CD14-positive monocyte (primary cell): ENCODE measurements around the gene AP1G2. TPM values are rescaled to one million over a fixed set of nuclear protein-coding genes. Genes with fewer than 3 reads are reported as not detected.

Experiments
- DNase-seq, 3 donors: peaks; one replicate each; pipeline ENCODE4 v3.0.0-alpha.2; 2011 to 2022
- H2AFZ ChIP-seq: 2 replicates; pipeline ENCODE4 v1.6.0; 2012; ENCODE audit warnings: mild to moderate bottlenecking, low read depth, low read length, inconsistent platforms; ENCODE audit not compliant: insufficient read depth, poor library complexity, severe bottlenecking
- H3K27ac ChIP-seq, 2 donors: 1 replicate in 1 of 2; 2 replicates in 1 of 2; pipeline ENCODE4 v1.5.1; 2012 to 2013; ENCODE audit warnings: low read length in 2 of 2, control low read depth in 1 of 2, inconsistent platforms in 1 of 2, low read depth in 1 of 2, mild to moderate bottlenecking in 1 of 2
- H3K27me3 ChIP-seq, 2 donors: one replicate each; pipeline versions ENCODE4 v1.6.0 to v1.6.1; 2011 to 2013; ENCODE audit warnings: low read length in 2 of 2; ENCODE audit not compliant: control insufficient read depth in 2 of 2, insufficient read depth in 2 of 2
- H3K36me3 ChIP-seq, 2 donors: replicated peaks in 1 of 2; 1 replicate in 1 of 2; 2 replicates in 1 of 2; pipeline versions ENCODE4 v1.5.1 to v1.6.1; 2012 to 2013; ENCODE audit warnings: low read length in 2 of 2, control low read depth in 1 of 2, inconsistent platforms in 1 of 2, mild to moderate bottlenecking in 1 of 2; ENCODE audit not compliant: insufficient read depth in 2 of 2, control insufficient read depth in 1 of 2
- H3K4me1 ChIP-seq, 2 donors: 1 replicate in 1 of 2; 2 replicates in 1 of 2; pipeline versions ENCODE4 v1.5.1 to v1.6.1; 2012 to 2013; ENCODE audit warnings: low read length in 2 of 2, control low read depth in 1 of 2, inconsistent platforms in 1 of 2, mild to moderate bottlenecking in 1 of 2, moderate library complexity in 1 of 2; ENCODE audit not compliant: insufficient read depth in 2 of 2, control insufficient read depth in 1 of 2
- H3K4me2 ChIP-seq: replicated peaks from 2 replicates; pipeline ENCODE3; 2012; ENCODE audit warnings: low read length, moderate library complexity, mild to moderate bottlenecking; ENCODE audit not compliant: poor library complexity, severe bottlenecking; ENCODE audit errors: extremely low read depth
- H3K4me3 ChIP-seq, 3 experiments: fragments of 200-600 bp in 1 of 3; sonication (generic) in 1 of 3; replicated peaks in 1 of 3; 1 replicate in 2 of 3; 2 replicates in 1 of 3; pipeline ENCODE4 v1.5.1; 2011 to 2013; ENCODE audit warnings: low read length in 3 of 3, mild to moderate bottlenecking in 3 of 3, control low read depth in 2 of 3, low read depth in 2 of 3, inconsistent platforms in 1 of 3, moderate library complexity in 1 of 3
- H3K79me2 ChIP-seq: 2 replicates; pipeline ENCODE4 v1.6.0; 2012; ENCODE audit warnings: mild to moderate bottlenecking, control low read depth, inconsistent platforms, low read length, moderate library complexity; ENCODE audit not compliant: insufficient read depth
- H3K9ac ChIP-seq: 2 replicates; pipeline ENCODE4 v1.6.0; 2017; ENCODE audit warnings: low read length, mild to moderate bottlenecking; ENCODE audit not compliant: insufficient read depth, poor library complexity, severe bottlenecking
- H3K9me3 ChIP-seq, 2 donors: replicated peaks in 1 of 2; 1 replicate in 1 of 2; 2 replicates in 1 of 2; pipeline versions ENCODE4 v1.5.1 to v1.6.1; 2012 to 2013; ENCODE audit warnings: low read length in 2 of 2, control low read depth in 1 of 2; ENCODE audit not compliant: control insufficient read depth in 1 of 2, insufficient read depth in 1 of 2
- H4K20me1 ChIP-seq: 2 replicates; pipeline ENCODE4 v1.6.0; 2012; ENCODE audit warnings: mild to moderate bottlenecking, low read length, control low read depth, moderate library complexity; ENCODE audit not compliant: insufficient read depth
- H3K27ac Mint-ChIP-seq, 7 donors: one replicate each; pipeline ENCODE4 v1.8.0; 2020; ENCODE audit warnings: mild to moderate bottlenecking in 7 of 7, mixed read lengths in 7 of 7, moderate library complexity in 6 of 7, inconsistent platforms in 2 of 7
- H3K27me3 Mint-ChIP-seq, 3 donors: one replicate each; pipeline ENCODE4 v1.8.0; 2021 to 2022; ENCODE audit warnings: low read depth in 3 of 3, mild to moderate bottlenecking in 3 of 3, mixed read lengths in 3 of 3, moderate library complexity in 3 of 3, inconsistent platforms in 1 of 3
- H3K36me3 Mint-ChIP-seq, 2 donors: one replicate each; pipeline ENCODE4 v1.8.0; 2020; ENCODE audit warnings: mixed read lengths in 2 of 2, inconsistent platforms in 1 of 2, mild to moderate bottlenecking in 1 of 2
- H3K4me1 Mint-ChIP-seq: one replicate; pipeline ENCODE4 v1.8.0; 2020; ENCODE audit warnings: mild to moderate bottlenecking, mixed read lengths
- H3K4me3 Mint-ChIP-seq, 2 donors: one replicate each; pipeline ENCODE4 v1.8.0; 2020; ENCODE audit warnings: mild to moderate bottlenecking in 2 of 2, mixed read lengths in 2 of 2, moderate library complexity in 1 of 2
- H3K9me3 Mint-ChIP-seq, 7 donors: one replicate each; pipeline ENCODE4 v1.8.0; 2020 to 2022; ENCODE audit warnings: mixed read lengths in 7 of 7, mild to moderate bottlenecking in 6 of 7, moderate library complexity in 6 of 7, inconsistent platforms in 2 of 7
- WGBS: methylation state at CpG from one replicate; pipeline ENCODE4 v1.1.5; 2013; ENCODE audit warnings: missing lambda C conversion rate; ENCODE audit not compliant: insufficient coverage; 5-methylcytosine and 5-hydroxymethylcytosine counted together
- intact Hi-C, 2 donors: fragments of 100-400 bp; cut with micrococcal nuclease; formaldehyde crosslinking; loops; one replicate each; pipeline versions ENCODE4 v1.15.0 to v1.15.1; 2023
- polyA plus RNA-seq, 3 donors: library from polyadenylated mRNA; depleted of rRNA in 1 of 3; unstranded in 2 of 3; stranded (reverse) in 1 of 3; fragments of 300-500 nt in 2 of 3; fragments of >200 nt in 1 of 3; fragmentation: Illumina TruSeq in 2 of 3; gene quantifications; 1 replicate in 2 of 3; 2 replicates in 1 of 3; pipeline ENCODE4 v1.2.3, GENCODE V29; 2012 to 2021
- TF ChIP-seq, protein P1 (sequence below): fragments of 200-600 bp; IDR thresholded peaks from one replicate; pipeline ENCODE4 v1.8.0; 2022; ENCODE audit warnings: antibody characterized with exemption, mild to moderate bottlenecking

AP1G2 gene
- polyA plus RNA-seq, 3 donors, result 32.2 to 437 (median 37.0) TPM

DNA sequence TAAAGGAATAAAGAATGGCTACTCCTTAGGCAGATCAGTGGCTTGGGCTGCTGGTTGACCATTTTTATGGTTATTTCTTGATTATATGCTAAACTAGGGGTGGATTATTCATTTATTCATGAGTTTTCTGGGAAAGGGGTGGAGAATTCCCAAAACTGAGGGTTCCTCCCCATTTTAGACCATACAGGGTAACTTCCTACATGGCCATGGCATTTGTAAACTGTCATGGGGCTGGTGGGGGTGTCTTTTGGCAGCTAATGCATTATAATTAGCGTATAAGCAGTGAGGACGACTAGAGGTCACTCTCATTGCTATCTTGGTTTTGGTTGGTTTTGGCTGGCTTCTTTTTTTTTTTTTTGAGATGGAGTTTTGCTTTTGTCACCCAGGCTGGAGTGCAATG lies 36.6 kb upstream of the AP1G2 start:
- peaks cover 2 to 3% (median 2%) of the 10 kb centered on the region in 3 donors for H3K27me3 Mint-ChIP-seq
- H3K4me3 Mint-ChIP-seq, result no peak overlapping the region
- Histone ChIP-seq H2AFZ (no peak overlapping the region), H3K9me3 (no peaks in the 10 kb centered on the region), H3K9ac (no peak overlapping the region), H4K20me1 (no peaks in the 10 kb centered on the region), H3K4me1 (no peaks in the 10 kb centered on the region), H3K4me2 (no peak overlapping the region), H3K27ac (no peak overlapping the region), H3K4me3 (no peak overlapping the region), H3K79me2 (no peaks in the 10 kb centered on the region), H3K36me3 (no peaks in the 10 kb centered on the region), H3K27me3 (no peaks in the 10 kb centered on the region)
- H3K9me3 Mint-ChIP-seq, result peaks cover 0 to 9% (median 2%) of the 10 kb centered on the region in 7 donors
- H3K4me1 Mint-ChIP-seq, result no peaks in the 10 kb centered on the region
- no peak overlapping the region for H3K27ac Mint-ChIP-seq
- WGBS, result 100% methylated on average over 2 of the region's 2 CpGs
- TF ChIP-seq, protein P1, sequence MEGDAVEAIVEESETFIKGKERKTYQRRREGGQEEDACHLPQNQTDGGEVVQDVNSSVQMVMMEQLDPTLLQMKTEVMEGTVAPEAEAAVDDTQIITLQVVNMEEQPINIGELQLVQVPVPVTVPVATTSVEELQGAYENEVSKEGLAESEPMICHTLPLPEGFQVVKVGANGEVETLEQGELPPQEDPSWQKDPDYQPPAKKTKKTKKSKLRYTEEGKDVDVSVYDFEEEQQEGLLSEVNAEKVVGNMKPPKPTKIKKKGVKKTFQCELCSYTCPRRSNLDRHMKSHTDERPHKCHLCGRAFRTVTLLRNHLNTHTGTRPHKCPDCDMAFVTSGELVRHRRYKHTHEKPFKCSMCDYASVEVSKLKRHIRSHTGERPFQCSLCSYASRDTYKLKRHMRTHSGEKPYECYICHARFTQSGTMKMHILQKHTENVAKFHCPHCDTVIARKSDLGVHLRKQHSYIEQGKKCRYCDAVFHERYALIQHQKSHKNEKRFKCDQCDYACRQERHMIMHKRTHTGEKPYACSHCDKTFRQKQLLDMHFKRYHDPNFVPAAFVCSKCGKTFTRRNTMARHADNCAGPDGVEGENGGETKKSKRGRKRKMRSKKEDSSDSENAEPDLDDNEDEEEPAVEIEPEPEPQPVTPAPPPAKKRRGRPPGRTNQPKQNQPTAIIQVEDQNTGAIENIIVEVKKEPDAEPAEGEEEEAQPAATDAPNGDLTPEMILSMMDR, result no peak
- DNase-seq, result no peak
- H3K36me3 Mint-ChIP-seq, result no peaks in the 10 kb centered on the region
- intact Hi-C loops, result no loop called here

DNA sequence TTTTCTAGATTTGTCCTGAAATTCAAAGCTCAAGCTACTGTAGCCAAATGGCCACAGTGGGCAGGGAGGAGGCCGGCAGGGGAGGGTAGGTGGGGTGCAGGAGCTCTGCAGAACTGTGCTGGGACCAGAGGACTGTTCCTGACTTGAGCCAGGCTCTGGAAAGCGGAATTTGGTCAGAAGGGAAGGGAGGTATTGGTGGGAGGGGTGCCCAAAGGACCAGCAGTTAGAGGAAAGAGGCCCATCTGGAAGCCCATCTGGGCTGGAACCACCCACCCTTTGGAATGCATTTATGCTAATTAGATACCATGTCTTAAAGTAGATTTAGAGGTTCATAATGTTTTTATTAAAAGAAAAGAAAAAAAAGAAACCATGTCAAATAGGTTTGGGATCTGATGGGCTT lies 35.5 kb upstream of the AP1G2 start:
- Histone ChIP-seq H3K4me3 (no peak overlapping the region), H3K79me2 (no peaks in the 10 kb centered on the region), H3K27ac (no peak overlapping the region), H3K9me3 (no peaks in the 10 kb centered on the region), H3K4me1 (no peaks in the 10 kb centered on the region), H3K4me2 (no peak overlapping the region), H3K27me3 (no peaks in the 10 kb centered on the region), H3K9ac (no peak overlapping the region), H3K36me3 (no peaks in the 10 kb centered on the region), H2AFZ (no peak overlapping the region), H4K20me1 (no peaks in the 10 kb centered on the region)
- no peak for DNase-seq
- 75% methylated on average over 1 of the region's 2 CpGs for WGBS
- H3K4me1 Mint-ChIP-seq, result no peaks in the 10 kb centered on the region
- peaks cover 3 to 4% (median 3%) of the 10 kb centered on the region in 3 donors for H3K27me3 Mint-ChIP-seq
- H3K9me3 Mint-ChIP-seq, result peaks cover 0 to 9% (median 0%) of the 10 kb centered on the region in 7 donors
- no peaks in the 10 kb centered on the region for H3K36me3 Mint-ChIP-seq
- H3K27ac Mint-ChIP-seq, result peak overlapping the region in 1 of 7 donors; percentile 41
- no peak overlapping the region for H3K4me3 Mint-ChIP-seq
- intact Hi-C loops, result no loop called here
- TF ChIP-seq, protein P1, result no peak
